ENCODE data around the gene LAMA3.
"Not testable (repeated sequence)": the region's sequence is repeated elsewhere in the genome, so short reads cannot be mapped to it uniquely, and the experiment has no call there.

Gene LAMA3

GRCh38 chr18:23724681-23725080 lies 35.4 kb downstream of the LAMA3 start:
- no peak for FAIRE-seq

GRCh38 chr18:23725351-23725750 lies 36.1 kb downstream of the LAMA3 start:
- DNase-seq (ENCODE audit: extremely low spot score, insufficient read length, low read depth) (no peak), FAIRE-seq (no peak)

More at GRCh38 chr18:23724681-23725080, 35.4 kb downstream of the LAMA3 start:
- DNase-seq (ENCODE audit: extremely low spot score, insufficient read length, low read depth): no peak

DNA sequence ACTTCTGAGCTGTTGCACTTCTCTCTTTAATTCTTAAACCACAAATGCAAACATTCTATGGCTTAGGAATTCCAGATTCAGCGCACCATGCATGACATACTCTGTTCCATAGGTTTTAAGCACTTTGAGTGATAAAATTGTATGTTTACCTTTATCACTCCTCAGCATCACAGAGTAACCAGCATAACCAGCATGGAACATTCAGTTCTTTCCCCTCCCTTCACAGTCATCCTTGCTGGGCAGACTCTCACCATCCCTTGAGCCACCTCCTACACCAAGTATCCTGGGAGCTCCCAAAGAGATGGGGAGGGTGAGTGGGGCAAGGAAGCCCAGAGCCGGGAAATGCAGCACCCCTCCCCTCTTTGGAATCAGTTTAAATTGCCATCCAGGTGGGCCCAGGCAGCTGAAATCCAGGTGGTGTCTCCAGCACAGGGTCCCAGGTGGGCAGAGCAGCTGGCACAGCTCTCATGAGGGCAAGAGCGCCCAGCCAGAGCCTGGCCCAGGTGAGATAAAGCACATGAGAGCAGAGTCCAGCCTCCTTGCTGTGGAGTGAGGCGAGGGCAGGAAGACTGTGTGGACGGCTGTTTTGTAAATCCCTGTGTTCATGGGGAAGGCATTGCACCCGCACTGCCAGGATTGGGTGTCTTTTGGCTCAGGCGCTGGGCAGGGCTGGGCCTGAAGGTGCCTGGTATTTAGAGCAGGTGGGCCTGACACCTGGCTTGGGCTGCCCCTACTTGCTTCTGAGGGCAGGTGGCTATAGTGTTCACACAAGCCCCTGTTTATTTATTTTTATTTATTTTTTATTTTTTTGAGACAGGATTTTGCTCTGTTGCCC lies 36.8 kb downstream of the LAMA3 start:
- DNase-seq (ENCODE audit: extremely low spot score, insufficient read length, low read depth): no peak
- FAIRE-seq: no peak

- DNase-seq (ENCODE audit: extremely low spot score, insufficient read length, low read depth): no peak
- FAIRE-seq: no peak
Observed at GRCh38 chr18:23727707-23728493, 38.6 kb downstream of the LAMA3 start.

- DNase-seq (ENCODE audit: extremely low spot score, insufficient read length, low read depth): no peak
- FAIRE-seq: no peak
Observed at GRCh38 chr18:23730857-23731256, 41.6 kb downstream of the LAMA3 start.

GRCh38 chr18:23731861-23732260 lies 42.6 kb downstream of the LAMA3 start:
- no peak for DNase-seq (ENCODE audit: extremely low spot score, insufficient read length, low read depth)
- FAIRE-seq: no peak

DNA sequence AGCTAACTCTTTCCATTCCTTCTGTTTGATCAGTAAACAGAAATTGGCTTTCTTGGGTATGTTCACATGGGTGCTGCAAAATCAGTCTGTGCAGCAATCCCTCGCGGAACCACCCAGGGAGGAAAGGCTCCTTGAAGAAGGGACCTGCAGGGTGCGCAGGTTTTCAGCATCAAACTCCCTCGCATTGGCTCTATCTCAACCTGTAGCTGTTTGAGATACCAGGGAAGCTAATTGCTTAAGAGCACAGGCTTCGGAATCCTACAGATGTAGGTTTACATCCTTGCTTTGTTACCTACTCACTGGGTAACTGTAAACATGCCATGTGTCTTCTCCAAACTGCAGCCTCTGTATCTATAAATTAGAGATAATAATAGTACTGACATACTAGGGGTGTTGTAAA lies 43.2 kb downstream of the LAMA3 start:
- FAIRE-seq (no peak), DNase-seq (ENCODE audit: extremely low spot score, insufficient read length, low read depth) (no peak)

DNA sequence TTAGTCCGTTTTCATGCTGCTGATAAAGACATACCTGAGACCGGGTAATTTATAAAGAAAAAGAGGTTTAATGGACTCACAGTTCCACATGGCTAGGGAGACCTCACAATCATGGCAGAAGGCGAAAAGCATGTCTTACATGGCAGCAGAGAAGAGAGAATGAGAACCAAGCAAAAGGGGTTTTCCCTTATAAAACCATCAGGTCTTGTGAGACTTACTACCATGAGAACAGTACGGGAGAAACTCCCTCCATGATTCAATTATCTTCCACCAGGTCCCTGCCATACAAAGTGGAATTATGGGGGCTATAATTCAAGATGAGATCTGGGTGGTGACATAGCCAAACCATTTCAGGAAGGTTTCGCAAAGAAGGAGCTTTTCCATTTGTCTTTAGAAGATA lies 44.0 kb downstream of the LAMA3 start:
- peak; percentile 5 for FAIRE-seq
- DNase-seq (ENCODE audit: extremely low spot score, insufficient read length, low read depth): not testable (repeated sequence)

- FAIRE-seq (no peak), DNase-seq (ENCODE audit: extremely low spot score, insufficient read length, low read depth) (no peak)
Observed at GRCh38 chr18:23733895-23734294, 44.6 kb downstream of the LAMA3 start.

DNA sequence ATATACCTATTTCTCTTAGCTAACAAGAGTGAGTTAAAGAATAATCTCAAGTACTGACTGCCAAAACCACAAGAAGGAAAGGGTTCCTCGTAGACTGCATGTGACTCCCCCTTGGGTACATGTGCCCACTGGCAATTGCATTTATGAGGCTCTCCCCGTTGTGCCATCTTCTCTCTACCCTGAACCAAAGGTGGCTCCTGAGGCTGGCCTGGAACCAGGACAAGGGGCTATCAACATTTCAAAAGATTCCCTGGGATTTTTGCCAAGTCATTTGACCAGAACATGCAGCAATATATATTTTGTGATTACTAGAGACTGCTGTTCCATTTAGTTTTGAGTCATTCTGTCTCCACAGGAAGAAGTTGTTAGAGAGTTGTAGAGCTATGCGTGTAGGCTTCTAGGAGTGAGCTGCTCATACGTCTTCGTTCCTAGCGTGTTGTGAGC lies 45.8 kb downstream of the LAMA3 start:
- peak; percentile 91 for FAIRE-seq
- no peak for DNase-seq (ENCODE audit: extremely low spot score, insufficient read length, low read depth)

GRCh38 chr18:23737578-23737977 lies 48.3 kb downstream of the LAMA3 start:
- FAIRE-seq: no peak
- no peak for DNase-seq (ENCODE audit: extremely low spot score, insufficient read length, low read depth)

DNA sequence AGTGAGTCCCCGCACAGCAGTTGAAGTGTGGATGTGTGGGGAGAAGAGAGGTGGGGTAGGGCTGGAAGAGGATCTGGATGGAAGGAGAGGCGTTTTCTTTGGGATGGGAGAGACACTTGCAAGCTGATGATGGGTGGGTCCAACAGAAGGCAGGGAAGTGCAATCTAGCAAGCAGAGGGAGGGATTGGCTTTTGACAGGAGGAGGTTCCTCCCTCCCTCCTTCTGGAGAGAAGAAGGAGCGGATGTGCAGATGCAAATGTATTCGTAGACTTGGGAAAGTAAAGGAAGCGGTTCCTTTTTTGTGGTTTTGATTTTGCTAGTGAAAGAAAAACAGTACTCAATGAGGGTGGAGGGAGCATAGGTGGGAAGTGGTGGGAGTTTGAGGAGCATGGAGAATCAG lies 48.9 kb downstream of the LAMA3 start:
- FAIRE-seq (peak; percentile 67), DNase-seq (ENCODE audit: extremely low spot score, insufficient read length, low read depth) (no peak)

GRCh38 chr18:23738575-23738974 lies 49.3 kb downstream of the LAMA3 start:
- DNase-seq (ENCODE audit: extremely low spot score, insufficient read length, low read depth): no peak
- FAIRE-seq: peak; percentile 26

GRCh38 chr18:23740105-23740830 lies 51.0 kb downstream of the LAMA3 start:
- FAIRE-seq (no peak), DNase-seq (ENCODE audit: extremely low spot score, insufficient read length, low read depth) (no peak)

DNA sequence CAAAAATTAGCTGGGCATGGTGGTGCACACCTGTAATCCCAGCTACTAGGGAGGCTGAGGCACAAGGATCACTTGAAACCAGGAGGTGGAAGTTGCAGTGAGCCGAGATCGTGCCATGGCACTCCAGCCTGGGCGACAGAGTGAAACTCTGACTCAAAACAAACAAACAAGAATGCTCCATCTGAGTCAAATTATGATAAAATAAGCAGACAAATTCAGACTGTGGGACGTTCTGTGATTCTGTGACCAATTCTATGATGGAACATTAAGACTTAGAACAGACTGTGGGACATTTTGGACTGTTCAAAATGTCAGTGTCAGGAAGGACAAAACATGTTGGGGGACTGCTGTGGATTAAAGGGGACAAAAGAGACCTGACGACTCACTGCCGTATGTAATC lies 52.7 kb downstream of the LAMA3 start:
- DNase-seq (ENCODE audit: extremely low spot score, insufficient read length, low read depth): not testable (repeated sequence)
- peak; percentile 62 for FAIRE-seq

DNA sequence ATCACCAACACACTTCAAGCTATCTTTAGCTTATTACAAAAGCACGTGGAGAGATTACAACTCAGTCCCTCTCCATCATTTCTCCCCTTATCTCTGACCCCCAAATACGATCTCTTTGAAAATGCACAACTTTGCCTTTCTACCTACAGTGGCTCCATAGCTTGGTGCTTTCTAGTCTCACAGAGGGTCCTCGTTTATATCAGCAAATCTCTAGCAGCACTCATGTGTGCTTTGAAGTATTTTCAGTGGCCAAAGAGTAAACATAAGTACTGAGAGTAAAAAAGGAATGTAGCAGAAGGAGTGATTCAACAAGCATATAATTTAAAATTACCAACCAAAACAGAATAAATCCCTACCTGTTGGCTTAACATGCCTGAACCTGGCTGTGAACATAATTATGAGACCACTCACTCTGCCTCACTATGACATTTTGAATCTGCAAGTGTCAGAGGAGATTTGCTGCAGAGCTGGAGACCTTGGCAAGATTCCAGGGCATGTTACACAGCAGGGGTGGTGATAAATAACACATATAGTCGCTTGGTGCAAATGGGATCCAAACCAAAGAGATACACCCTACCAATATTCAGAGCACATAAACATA lies 54.6 kb downstream of the LAMA3 start:
- no peak for DNase-seq (ENCODE audit: extremely low spot score, insufficient read length, low read depth)
- no peak for FAIRE-seq

DNA sequence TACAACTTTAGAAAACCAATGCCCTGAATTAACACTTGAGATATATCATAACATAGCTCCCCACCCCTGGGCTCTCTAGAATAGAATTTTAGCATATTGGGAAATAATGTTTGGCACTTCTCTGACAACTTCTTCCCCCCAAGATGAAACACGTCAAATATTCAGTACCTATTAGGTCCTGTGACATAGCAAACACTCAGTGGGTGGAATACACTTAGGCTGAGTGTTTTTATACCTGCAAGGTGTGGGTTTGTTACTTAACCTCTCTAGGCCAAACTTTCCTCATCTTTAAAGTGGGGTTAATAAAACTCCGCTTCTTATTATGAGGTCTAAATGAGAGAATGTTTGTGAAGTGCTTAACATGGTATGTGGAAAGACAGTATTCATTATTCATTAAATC lies 56.1 kb downstream of the LAMA3 start:
- DNase-seq (ENCODE audit: extremely low spot score, insufficient read length, low read depth) (no peak), FAIRE-seq (no peak)

GRCh38 chr18:23746851-23747250 lies 57.6 kb downstream of the LAMA3 start:
- no peak for FAIRE-seq
- DNase-seq (ENCODE audit: extremely low spot score, insufficient read length, low read depth): no peak

DNA sequence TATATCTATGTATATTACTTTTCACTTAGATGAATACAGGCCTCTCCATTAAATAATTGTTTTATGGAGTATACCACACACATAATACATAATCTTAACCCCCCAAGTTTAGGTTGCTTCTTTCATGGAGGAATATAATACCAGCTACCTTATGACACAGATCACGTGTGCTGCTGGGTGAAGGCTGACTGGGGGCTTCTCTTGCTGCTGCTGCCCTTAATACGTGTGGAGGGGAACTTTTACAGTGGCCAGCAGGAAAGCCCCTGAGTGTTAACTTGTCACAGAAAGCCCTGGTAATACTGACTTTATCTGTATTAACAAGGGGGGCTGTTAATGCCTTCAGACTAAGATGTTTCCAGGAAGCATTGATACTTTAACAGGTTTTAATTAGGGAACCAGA lies 63.1 kb downstream of the LAMA3 start:
- no peak for DNase-seq (ENCODE audit: extremely low spot score, insufficient read length, low read depth)
- no peak for FAIRE-seq

- DNase-seq (ENCODE audit: extremely low spot score, insufficient read length, low read depth) (no peak), FAIRE-seq (no peak)
Observed at GRCh38 chr18:23752796-23753195, 63.5 kb downstream of the LAMA3 start.

All from GM18507 (cell line).